DND-41 (cell line): Measurements from ENCODE around the gene MCAT.

Experiments
- ATAC-seq: fragments of 200-7000 bp; cut with Tn5 transposase; 3 replicates; pipeline ENCODE4 v1.9.1; 2021; ENCODE audit warnings: low read depth; ENCODE audit not compliant: insufficient read depth
- DNase-seq: peaks from one replicate; pipeline ENCODE4 v3.0.0-alpha.2; 2020
- H2AFZ ChIP-seq: 2 replicates; pipeline ENCODE4 v1.6.0; 2012; ENCODE audit warnings: low read depth, low read length
- H3K27ac ChIP-seq: 2 replicates; pipeline ENCODE4 v1.5.1; 2012; ENCODE audit warnings: low read length, inconsistent platforms
- H3K27me3 ChIP-seq: fragments of 200-600 bp; sonication (generic); 2 replicates; pipeline ENCODE4 v1.6.0; 2012; ENCODE audit warnings: low read length, mild to moderate bottlenecking, inconsistent platforms; ENCODE audit not compliant: insufficient read depth, poor library complexity
- H3K36me3 ChIP-seq: 2 replicates; pipeline ENCODE4 v1.5.1; 2012; ENCODE audit warnings: low read length, inconsistent platforms; ENCODE audit not compliant: insufficient read depth
- H3K4me1 ChIP-seq: 2 replicates; pipeline ENCODE4 v1.5.1; 2012; ENCODE audit warnings: mild to moderate bottlenecking, low read length; ENCODE audit not compliant: insufficient read depth
- H3K4me2 ChIP-seq: 2 replicates; pipeline ENCODE4 v1.6.0; 2012; ENCODE audit warnings: mild to moderate bottlenecking, moderate library complexity, low read length, inconsistent platforms; ENCODE audit not compliant: insufficient read depth
- H3K4me3 ChIP-seq, 2 experiments: fragments of 200-600 bp in 1 of 2; shearing (Covaris generic) in 1 of 2; 2 replicates each; pipeline ENCODE4 v1.5.1; 2012 to 2016; ENCODE audit warnings: inconsistent platforms in 2 of 2, low read length in 2 of 2, mild to moderate bottlenecking in 2 of 2, low read depth in 1 of 2, moderate library complexity in 1 of 2
- H3K79me2 ChIP-seq: 2 replicates; pipeline ENCODE4 v1.6.0; 2012; ENCODE audit warnings: low read length, inconsistent platforms; ENCODE audit not compliant: insufficient read depth
- H3K9ac ChIP-seq: 2 replicates; pipeline ENCODE4 v1.6.0; 2012; ENCODE audit warnings: low read depth, mild to moderate bottlenecking, inconsistent platforms, low read length, moderate library complexity
- H3K9me3 ChIP-seq: 2 replicates; pipeline ENCODE4 v1.5.1; 2012; ENCODE audit warnings: low read length, moderate library complexity, mild to moderate bottlenecking, inconsistent platforms; ENCODE audit not compliant: insufficient read depth, severe bottlenecking
- H4K20me1 ChIP-seq: 2 replicates; pipeline ENCODE4 v1.6.0; 2012; ENCODE audit warnings: low read length; ENCODE audit not compliant: insufficient read depth
- CTCF ChIP-seq: IDR thresholded peaks from 2 replicates; pipeline ENCODE4 v1.5.1; 2012; ENCODE audit warnings: borderline replicate concordance, low read length, moderate library complexity, mild to moderate bottlenecking; ENCODE audit not compliant: poor library complexity, severe bottlenecking; ENCODE audit errors: extremely low read depth
- EZH2 ChIP-seq: IDR thresholded peaks from 3 replicates; pipeline ENCODE4 v1.6.1; 2012; ENCODE audit warnings: borderline replicate concordance, low read depth, mild to moderate bottlenecking, moderate library complexity, low read length, inconsistent platforms; ENCODE audit not compliant: severe bottlenecking

MCAT gene

GRCh38 chr22:43158778-43159483 is 15.7 kb upstream of the MCAT start:
- H2AFZ ChIP-seq = no peak overlapping the region
- ATAC-seq (no peak), DNase-seq (no peak)
- no peak for TF ChIP-seq EZH2
- no peak for TF ChIP-seq CTCF
- no peak overlapping the region for H3K9ac ChIP-seq
- H3K27me3 ChIP-seq = no peaks in the 10 kb centered on the region
- H3K4me3 ChIP-seq = no peak overlapping the region
- no peaks in the 10 kb centered on the region for H3K36me3 ChIP-seq
- H4K20me1 ChIP-seq = peaks cover 2% of the 10 kb centered on the region; the same call in 1 of the 2 replicates
- no peak overlapping the region for H3K4me2 ChIP-seq
- H3K79me2 ChIP-seq = no peaks in the 10 kb centered on the region
- H3K27ac ChIP-seq = no peak overlapping the region
- H3K9me3 ChIP-seq = no peaks in the 10 kb centered on the region
- H3K4me1 ChIP-seq = no peaks in the 10 kb centered on the region

GRCh38 chr22:43157874-43158546 is 14.8 kb upstream of the MCAT start:
- ATAC-seq (no peak), DNase-seq (no peak)
- TF ChIP-seq CTCF (no peak), EZH2 (no peak)
- no peak overlapping the region for H3K27ac ChIP-seq
- H3K9ac ChIP-seq = no peak overlapping the region
- H3K4me3 ChIP-seq = no peak overlapping the region
- no peaks in the 10 kb centered on the region for H3K79me2 ChIP-seq
- H2AFZ ChIP-seq = no peak overlapping the region
- H3K27me3 ChIP-seq = peaks cover under 1% of the 10 kb centered on the region
- no peaks in the 10 kb centered on the region for H3K36me3 ChIP-seq
- no peak overlapping the region for H3K4me2 ChIP-seq
- H4K20me1 ChIP-seq = no peaks in the 10 kb centered on the region
- no peaks in the 10 kb centered on the region for H3K4me1 ChIP-seq
- no peaks in the 10 kb centered on the region for H3K9me3 ChIP-seq

GRCh38 chr22:43156413-43156812 is 13.2 kb upstream of the MCAT start:
- Histone ChIP-seq H3K27ac (no peak overlapping the region), H3K27me3 (peaks cover 17% of the 10 kb centered on the region), H3K9ac (no peak overlapping the region), H3K9me3 (no peaks in the 10 kb centered on the region), H3K4me1 (peaks cover 11% of the 10 kb centered on the region), H4K20me1 (no peaks in the 10 kb centered on the region), H3K4me2 (no peak overlapping the region), H2AFZ (no peak overlapping the region), H3K4me3 (no peak overlapping the region), H3K79me2 (no peaks in the 10 kb centered on the region), H3K36me3 (no peaks in the 10 kb centered on the region)
- DNase-seq = no peak
- no peak for ATAC-seq
- TF ChIP-seq CTCF = no peak
